ENCODE data around the gene NPDC1. TPM values are rescaled to one million over a fixed set of nuclear protein-coding genes. Genes with fewer than 3 reads are reported as not detected.
A peak's percentile ranks its signal among the peaks of the same experiment; 100 is the strongest.

Gene NPDC1
- total and polyA plus RNA-seq, 2 of the 8 experiments (the other 6 are each of a cell fraction or from before 2014, with no cell fraction given): 26.2 to 44.1 TPM

DNA sequence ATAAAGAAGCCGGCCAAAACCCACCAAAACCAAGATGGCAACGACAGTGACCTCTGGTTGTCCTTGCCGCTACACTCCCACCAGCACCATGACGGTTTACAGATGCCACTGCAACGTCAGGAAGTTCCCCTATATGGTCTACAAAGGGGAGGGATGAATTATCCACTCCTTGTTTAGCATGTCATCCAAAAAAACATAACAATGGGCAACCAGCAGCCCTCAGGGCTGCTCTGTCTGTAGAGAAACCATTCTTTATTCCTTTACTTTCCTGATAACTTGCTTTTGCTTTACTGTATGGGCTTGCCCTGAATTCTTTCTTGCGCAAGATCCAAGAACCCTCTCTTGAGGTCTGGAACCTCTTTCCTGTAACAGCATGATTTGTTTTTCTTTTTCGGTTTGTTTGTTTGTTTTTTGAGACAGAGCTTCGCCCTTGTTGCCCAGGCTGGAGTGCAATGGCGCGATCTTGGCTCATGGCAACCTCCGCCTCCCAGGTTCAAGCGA is 29.3 kb upstream of the NPDC1 start:
- Histone ChIP-seq H3K4ac (replicated peaks; ENCODE audit: insufficient read length, low read depth, low read length) (no peak overlapping the region), H2BK5ac (ENCODE audit: low read depth, low read length) (0 out of 2 replicates have a peak overlapping the region, but pooled peaks have one; percentile 61), H2BK120ac (replicated peaks; ENCODE audit: low read depth, low read length) (no peak overlapping the region), H3K27ac (ENCODE audit: low read depth, low read length) (no peak overlapping the region), H3K4me1 (replicated peaks in 1 of 4; ENCODE audit: control insufficient read depth in 3 of 4, insufficient read depth in 4 of 4, low read length in 3 of 4) (peaks cover 0 to 27% (median 19%) of the 10 kb centered on the region in 4 experiments; a peak in 6 of 7 replicates), H3K79me1 (ENCODE audit: low read depth, low read length) (no peaks in the 10 kb centered on the region), H3K4me2 (ENCODE audit: insufficient read depth in 1 of 2, low read depth in 2 of 2, low read length in 2 of 2) (0 out of 4 replicates have a peak overlapping the region, but pooled peaks of 1 of the 2 experiments have one; percentile 6), H2BK20ac (ENCODE audit: low read length) (no peak overlapping the region), H2AFZ (ENCODE audit: low read length) (no peak overlapping the region), H4K91ac (replicated peaks; ENCODE audit: insufficient read length, low read length) (no peak overlapping the region), H3K23ac (ENCODE audit: insufficient read length) (no peak overlapping the region), H3K4me3 (ENCODE audit: extremely low read depth in 1 of 4, insufficient read depth in 2 of 4, low read depth in 3 of 4, low read length in 4 of 4) (no peak overlapping the region), H3K36me3 (ENCODE audit: control insufficient read depth in 2 of 4, insufficient read depth in 4 of 4, low read length in 3 of 4) (no peaks in the 10 kb centered on the region; a peak in 1 of 8 replicates), H4K5ac (ENCODE audit: insufficient read length, low read depth, low read length) (no peak overlapping the region), H3K79me2 (ENCODE audit: control insufficient read depth in 1 of 2, insufficient read depth in 2 of 2, low read length in 2 of 2) (no peaks in the 10 kb centered on the region), H3K14ac (ENCODE audit: insufficient read length) (no peak overlapping the region), H4K8ac (ENCODE audit: extremely low read depth, insufficient read depth, low read length) (no peak overlapping the region; the same call in 1 of the 2 replicates), H4K20me1 (replicated peaks in 1 of 2; ENCODE audit: control insufficient read depth in 1 of 2, insufficient read depth in 2 of 2, low read length in 2 of 2) (peaks cover 0 to 7% of the 10 kb centered on the region in 2 experiments), H3K23me2 (ENCODE audit: low read depth, low read length) (peaks cover 20% of the 10 kb centered on the region), H2BK12ac (ENCODE audit: low read depth, low read length) (0 out of 2 replicates have a peak overlapping the region, but pooled peaks have one; percentile 52), H3K9me3 (ENCODE audit: insufficient read depth in 2 of 2, low read depth in 1 of 2, low read length in 1 of 2) (no peaks in the 10 kb centered on the region), H2AK5ac (ENCODE audit: low read depth, low read length) (no peak overlapping the region), H3K27me3 (replicated peaks in 1 of 4; ENCODE audit: control insufficient read depth in 3 of 4, extremely low read depth in 1 of 4, insufficient read depth in 3 of 4, low read length in 3 of 4) (peaks cover 20 to 46% (median 34%) of the 10 kb centered on the region in 4 experiments), H2BK15ac (ENCODE audit: low read length) (no peak overlapping the region; the same call in 1 of the 2 replicates), H3K18ac (ENCODE audit: extremely low read depth, low read length) (no peak overlapping the region), H3K9ac (replicated peaks in 1 of 4; ENCODE audit: extremely low read depth in 1 of 4, low read depth in 3 of 4, low read length in 3 of 4) (no peak overlapping the region), H3K56ac (replicated peaks; ENCODE audit: insufficient read length, low read depth, low read length) (no peak overlapping the region)
- ChIA-PET POLR2A (ENCODE audit: partially characterized antibody) (interaction anchor here (0.9 to 2.1 kb wide), 3 partner anchors 11 to 101 kb away, joined by 3 to 9 read pairs (median 4); partner anchors contain the start of gene MAN1B1), CTCF (ENCODE audit: partially characterized antibody) (interaction anchor here (0.9 to 4.6 kb wide), 9 partner anchors 9 to 146 kb away, joined by 3 to 27 read pairs (median 4); partner anchors contain the start of gene NPDC1)
- WGBS, 2 experiments (ENCODE audit: extremely low coverage in 1 of 2, insufficient coverage in 1 of 2, insufficient read length in 1 of 2, insufficient replicate concordance in 2 of 2, low coverage in 1 of 2, low lambda C conversion rate in 2 of 2, missing lambda C conversion rate in 1 of 2): 82% methylated on average over 12 of the region's 12 CpGs; no CpG with 5 or more reads in 1 of the 2 experiments
- DNase-seq (ENCODE audit: low read depth in 1 of 2, low spot score in 2 of 2) (no peak), FAIRE-seq (no peak)
- TF ChIP-seq GABPA (IDR thresholded peaks at IDR 0.05; ENCODE audit: borderline replicate concordance, insufficient read depth, low read length) (no peak), CHD2 (IDR thresholded peaks at IDR 0.05; ENCODE audit: low read length) (no peak), NANOG (IDR thresholded peaks at IDR 0.05; ENCODE audit: insufficient read depth, low read depth, low read length, poor library complexity, severe bottlenecking) (no peak), YY1 (IDR thresholded peaks at IDR 0.05; ENCODE audit: low read depth, low read length) (peak; percentile 43; the same call in 1 of the 2 replicates), BACH1 (IDR thresholded peaks at IDR 0.05; ENCODE audit: low read length) (no peak), SRF (IDR thresholded peaks at IDR 0.05; ENCODE audit: low read depth, low read length) (peak; percentile 75; the same call in 1 of the 2 replicates), EZH2 (IDR thresholded peaks at IDR 0.05; ENCODE audit: low read depth, low read length, severe bottlenecking) (no peak), CREB1 (IDR thresholded peaks at IDR 0.05) (no peak), RNF2 (IDR thresholded peaks at IDR 0.05; ENCODE audit: borderline replicate concordance, low read depth, low read length, missing control alignments, poor library complexity, severe bottlenecking) (no peak), CEBPB (IDR thresholded peaks at IDR 0.05; ENCODE audit: low read depth, low read length) (peak; percentile 84), RXRA (IDR thresholded peaks at IDR 0.05; ENCODE audit: insufficient read depth, low read depth, low read length) (no peak), POLR2AphosphoS5 (IDR thresholded peaks at IDR 0.05; ENCODE audit: low read depth, low read length) (no peak), TBP (IDR thresholded peaks at IDR 0.05; ENCODE audit: low read depth, low read length) (no peak), JUND (IDR thresholded peaks at IDR 0.05; ENCODE audit: low read length) (no peak)
